Measurements from ENCODE around the gene MGMT. TPM values are rescaled to one million over a fixed set of nuclear protein-coding genes. Genes with fewer than 3 reads are reported as not detected.

Gene MGMT
- total and polyA plus RNA-seq, 4 donors = 9.9 to 39.6 (median 23.2) TPM

DNA sequence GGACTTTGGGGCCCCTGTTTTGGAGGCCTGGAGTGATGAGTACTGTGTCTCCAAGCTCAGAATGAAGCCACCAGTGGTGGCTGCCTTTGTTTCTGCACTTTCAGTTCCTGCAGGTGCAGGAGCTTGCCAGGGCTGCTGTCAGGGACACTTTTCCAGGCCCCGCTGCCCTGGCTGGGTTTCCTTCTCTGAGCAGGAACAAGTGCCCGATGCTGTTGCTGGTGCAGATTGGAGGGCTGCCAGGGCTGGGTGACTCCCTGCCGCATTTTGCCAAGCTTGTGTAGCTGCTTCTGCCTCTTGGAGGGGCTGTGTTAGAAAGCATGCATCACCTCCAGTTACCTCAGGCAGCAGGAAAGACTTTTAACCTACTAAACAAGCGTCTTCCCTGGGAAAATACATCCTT lies 211.1 kb downstream of the MGMT start:
- WGBS, 2 donors = 81 to 87% methylated on average over 4 of the region's 4 CpGs
- no peak for DNase-seq
- Histone ChIP-seq H3K27ac (ENCODE audit: low read depth in 1 of 2, low read length in 1 of 2) (no peak overlapping the region), H3K27me3 (ENCODE audit: control insufficient read depth in 3 of 3, insufficient read depth in 3 of 3, low read length in 2 of 3) (no peaks in the 10 kb centered on the region), H3K4me3 (no peak overlapping the region), H3K36me3 (ENCODE audit: control insufficient read depth in 4 of 4, insufficient read depth in 4 of 4, low read length in 4 of 4) (peaks cover 0 to 1% (median 0%) of the 10 kb centered on the region in 4 donors), H3K4me1 (ENCODE audit: control insufficient read depth in 5 of 5, insufficient read depth in 5 of 5, low read length in 5 of 5) (peaks cover 0 to 3% (median 0%) of the 10 kb centered on the region in 5 donors), H3K9ac (ENCODE audit: insufficient read depth in 1 of 2, low read length in 2 of 2) (no peak overlapping the region), H3K9me3 (ENCODE audit: control insufficient read depth in 4 of 4, insufficient read depth in 3 of 4, low read length in 3 of 4) (no peaks in the 10 kb centered on the region)
- TF ChIP-seq, protein P1, sequence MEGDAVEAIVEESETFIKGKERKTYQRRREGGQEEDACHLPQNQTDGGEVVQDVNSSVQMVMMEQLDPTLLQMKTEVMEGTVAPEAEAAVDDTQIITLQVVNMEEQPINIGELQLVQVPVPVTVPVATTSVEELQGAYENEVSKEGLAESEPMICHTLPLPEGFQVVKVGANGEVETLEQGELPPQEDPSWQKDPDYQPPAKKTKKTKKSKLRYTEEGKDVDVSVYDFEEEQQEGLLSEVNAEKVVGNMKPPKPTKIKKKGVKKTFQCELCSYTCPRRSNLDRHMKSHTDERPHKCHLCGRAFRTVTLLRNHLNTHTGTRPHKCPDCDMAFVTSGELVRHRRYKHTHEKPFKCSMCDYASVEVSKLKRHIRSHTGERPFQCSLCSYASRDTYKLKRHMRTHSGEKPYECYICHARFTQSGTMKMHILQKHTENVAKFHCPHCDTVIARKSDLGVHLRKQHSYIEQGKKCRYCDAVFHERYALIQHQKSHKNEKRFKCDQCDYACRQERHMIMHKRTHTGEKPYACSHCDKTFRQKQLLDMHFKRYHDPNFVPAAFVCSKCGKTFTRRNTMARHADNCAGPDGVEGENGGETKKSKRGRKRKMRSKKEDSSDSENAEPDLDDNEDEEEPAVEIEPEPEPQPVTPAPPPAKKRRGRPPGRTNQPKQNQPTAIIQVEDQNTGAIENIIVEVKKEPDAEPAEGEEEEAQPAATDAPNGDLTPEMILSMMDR (IDR thresholded peaks at IDR 0.05; ENCODE audit: control extremely low read depth, extremely low read depth) = no peak
- no peak for ATAC-seq (ENCODE audit: insufficient read depth, low FRiP score)

DNA sequence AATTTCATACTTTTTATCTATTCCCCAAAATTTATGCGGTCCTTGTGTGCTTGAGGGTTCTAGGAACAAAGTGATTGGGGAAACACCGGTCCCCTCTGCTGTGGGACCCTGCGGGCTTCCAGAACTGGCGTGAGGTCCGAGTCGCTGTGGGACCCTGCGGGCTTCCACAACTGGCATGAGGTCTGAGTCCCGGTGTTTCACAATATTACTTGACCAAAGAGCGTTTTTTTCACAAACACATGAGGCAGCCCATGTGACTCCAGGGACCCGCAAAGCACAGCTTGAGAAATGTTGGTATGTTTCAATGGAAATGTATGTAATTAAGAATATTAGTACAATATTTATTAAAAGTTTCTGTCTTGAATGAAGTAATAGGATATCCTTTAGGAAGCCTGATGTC lies 212.2 kb downstream of the MGMT start:
- H3K9me3 ChIP-seq (ENCODE audit: control insufficient read depth in 4 of 4, insufficient read depth in 3 of 4, low read length in 3 of 4) = no peaks in the 10 kb centered on the region
- WGBS, 2 donors = 94 to 98% methylated on average over 10 of the region's 10 CpGs
- DNase-seq = no peak
- H3K4me1 ChIP-seq (ENCODE audit: control insufficient read depth in 5 of 5, insufficient read depth in 5 of 5, low read length in 5 of 5) = peaks cover 0 to 8% (median 0%) of the 10 kb centered on the region in 5 donors
- ATAC-seq (ENCODE audit: insufficient read depth, low FRiP score) = no peak
- H3K27ac ChIP-seq (ENCODE audit: low read depth in 1 of 2, low read length in 1 of 2) = no peak overlapping the region
- H3K4me3 ChIP-seq = no peak overlapping the region
- TF ChIP-seq, protein P1 (IDR thresholded peaks at IDR 0.05; ENCODE audit: control extremely low read depth, extremely low read depth) = no peak
- no peak overlapping the region for H3K9ac ChIP-seq (ENCODE audit: insufficient read depth in 1 of 2, low read length in 2 of 2)
- H3K27me3 ChIP-seq (ENCODE audit: control insufficient read depth in 3 of 3, insufficient read depth in 3 of 3, low read length in 2 of 3) = no peaks in the 10 kb centered on the region
- no peaks in the 10 kb centered on the region for H3K36me3 ChIP-seq (ENCODE audit: control insufficient read depth in 4 of 4, insufficient read depth in 4 of 4, low read length in 4 of 4)

DNA sequence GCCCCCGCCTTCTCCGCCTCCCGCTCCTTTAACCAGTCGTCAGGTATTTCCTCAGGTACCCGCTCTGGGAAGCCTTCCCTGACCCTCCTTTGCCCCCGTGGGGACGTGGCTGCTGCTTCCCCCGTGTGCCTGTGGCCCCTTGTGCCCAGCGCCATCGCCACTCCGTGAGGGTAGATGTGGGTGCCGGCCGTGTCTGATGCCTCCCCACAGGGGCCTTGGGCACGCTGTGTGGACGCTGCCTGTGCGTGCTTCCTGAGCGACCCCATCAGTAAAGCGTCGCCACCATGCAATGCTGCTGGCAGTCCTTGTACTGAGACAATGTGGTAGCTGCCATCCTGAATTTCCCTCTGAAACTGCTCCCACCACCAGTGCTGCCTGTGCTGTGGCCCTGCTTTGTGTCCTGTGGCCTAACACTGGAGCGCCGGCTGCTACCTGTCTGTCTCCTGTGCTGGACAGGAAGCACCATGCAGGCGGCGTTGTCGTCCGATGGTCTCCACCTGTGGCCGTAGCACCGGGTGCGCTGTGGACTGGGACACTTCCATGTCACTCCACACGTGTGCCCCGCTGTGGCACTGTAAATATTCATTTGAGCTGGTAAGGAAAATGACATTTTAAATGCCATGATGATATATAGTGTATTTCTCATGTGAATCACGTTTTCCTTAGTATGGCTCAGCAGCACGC lies 213.8 kb downstream of the MGMT start:
- ATAC-seq (ENCODE audit: insufficient read depth, low FRiP score) (no peak), DNase-seq (no peak)
- H3K36me3 ChIP-seq (ENCODE audit: control insufficient read depth in 4 of 4, insufficient read depth in 4 of 4, low read length in 4 of 4) = no peaks in the 10 kb centered on the region
- H3K4me1 ChIP-seq (ENCODE audit: control insufficient read depth in 5 of 5, insufficient read depth in 5 of 5, low read length in 5 of 5) = peaks cover 0 to 9% (median 0%) of the 10 kb centered on the region in 5 donors
- H3K4me3 ChIP-seq = no peak overlapping the region
- H3K27ac ChIP-seq (ENCODE audit: low read depth in 1 of 2, low read length in 1 of 2) = no peak overlapping the region
- no peaks in the 10 kb centered on the region for H3K27me3 ChIP-seq (ENCODE audit: control insufficient read depth in 3 of 3, insufficient read depth in 3 of 3, low read length in 2 of 3)
- H3K9ac ChIP-seq (ENCODE audit: insufficient read depth in 1 of 2, low read length in 2 of 2) = no peak overlapping the region
- TF ChIP-seq, protein P1 (IDR thresholded peaks at IDR 0.05; ENCODE audit: control extremely low read depth, extremely low read depth) = no peak
- WGBS, 2 donors = 95 to 97% methylated on average over 32 of the region's 32 CpGs
- no peaks in the 10 kb centered on the region for H3K9me3 ChIP-seq (ENCODE audit: control insufficient read depth in 4 of 4, insufficient read depth in 3 of 4, low read length in 3 of 4)

DNA sequence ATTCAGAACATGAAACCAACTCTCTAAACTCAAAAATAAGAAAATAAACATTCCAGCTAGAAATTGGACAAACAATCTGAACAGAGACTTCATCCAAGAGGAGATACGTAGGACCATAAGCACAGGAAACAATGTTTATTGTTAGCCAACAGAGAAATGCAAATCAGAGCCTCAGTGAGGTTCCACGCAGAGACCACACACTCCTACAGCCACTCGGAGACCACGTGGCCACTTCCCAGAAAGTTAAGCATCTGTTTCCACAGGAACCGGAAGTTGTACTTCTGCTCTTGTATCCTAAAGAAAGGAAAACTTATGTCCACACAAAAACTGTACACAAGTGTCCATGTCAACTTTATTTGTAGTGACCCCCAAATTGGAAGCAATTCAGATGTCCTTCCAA lies 214.8 kb downstream of the MGMT start:
- TF ChIP-seq, protein P1 (IDR thresholded peaks at IDR 0.05; ENCODE audit: control extremely low read depth, extremely low read depth) = no peak
- Histone ChIP-seq H3K4me1 (ENCODE audit: control insufficient read depth in 5 of 5, insufficient read depth in 5 of 5, low read length in 5 of 5) (peaks cover 0 to 9% (median 0%) of the 10 kb centered on the region in 5 donors), H3K36me3 (ENCODE audit: control insufficient read depth in 4 of 4, insufficient read depth in 4 of 4, low read length in 4 of 4) (no peaks in the 10 kb centered on the region), H3K9ac (ENCODE audit: insufficient read depth in 1 of 2, low read length in 2 of 2) (no peak overlapping the region), H3K27ac (ENCODE audit: low read depth in 1 of 2, low read length in 1 of 2) (no peak overlapping the region), H3K4me3 (no peak overlapping the region), H3K27me3 (ENCODE audit: control insufficient read depth in 3 of 3, insufficient read depth in 3 of 3, low read length in 2 of 3) (no peaks in the 10 kb centered on the region), H3K9me3 (ENCODE audit: control insufficient read depth in 4 of 4, insufficient read depth in 3 of 4, low read length in 3 of 4) (no peaks in the 10 kb centered on the region)
- WGBS, 2 donors = 52 to 58% methylated on average over 5 of the region's 5 CpGs
- ATAC-seq (ENCODE audit: insufficient read depth, low FRiP score) (no peak), DNase-seq (no peak)
